Measurements from ENCODE around the gene TMEM30B.

DNA sequence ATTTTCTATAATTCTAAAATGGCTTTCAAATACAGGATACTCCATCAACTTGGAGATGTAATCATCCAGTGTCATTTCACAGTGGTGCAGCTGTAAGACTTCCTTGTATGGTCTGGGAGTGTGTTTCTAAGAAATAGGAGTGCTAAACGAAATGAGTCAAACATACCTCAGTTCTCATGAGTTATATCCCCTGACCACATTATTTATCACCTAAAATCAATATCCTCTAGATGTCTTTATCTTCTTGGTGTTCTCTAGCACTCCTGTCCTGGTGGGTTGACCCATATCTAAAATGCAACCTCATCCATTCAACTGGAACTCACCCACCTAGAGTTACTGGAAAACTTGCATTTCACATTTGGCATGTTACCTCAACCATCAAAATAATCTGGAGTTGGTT lies 33.2 kb downstream of the TMEM30B start:
- TF ChIP-seq ZNF398 (tag by site-specific recombination; IDR thresholded peaks at IDR 0.05) (no peak), ZBTB11 (tag by site-specific recombination; conservative IDR thresholded peaks at IDR 0.05; ENCODE audit: low read depth) (no peak), CTCF (tag by site-specific recombination; IDR thresholded peaks at IDR 0.05) (no peak), ZNF473 (tag by site-specific recombination; IDR thresholded peaks at IDR 0.05) (no peak), ZNF658 (tag by site-specific recombination; IDR thresholded peaks at IDR 0.05) (no peak), PRDM4 (tag by site-specific recombination; IDR thresholded peaks at IDR 0.05) (no peak), ZNF558 (tag by site-specific recombination; IDR thresholded peaks at IDR 0.05) (no peak), ZNF549 (tag by site-specific recombination; IDR thresholded peaks at IDR 0.05) (no peak), ZNF529 (tag by site-specific recombination; IDR thresholded peaks at IDR 0.05; ENCODE audit: insufficient replicate concordance) (no peak)
- TF ChIP-seq, protein P1, sequence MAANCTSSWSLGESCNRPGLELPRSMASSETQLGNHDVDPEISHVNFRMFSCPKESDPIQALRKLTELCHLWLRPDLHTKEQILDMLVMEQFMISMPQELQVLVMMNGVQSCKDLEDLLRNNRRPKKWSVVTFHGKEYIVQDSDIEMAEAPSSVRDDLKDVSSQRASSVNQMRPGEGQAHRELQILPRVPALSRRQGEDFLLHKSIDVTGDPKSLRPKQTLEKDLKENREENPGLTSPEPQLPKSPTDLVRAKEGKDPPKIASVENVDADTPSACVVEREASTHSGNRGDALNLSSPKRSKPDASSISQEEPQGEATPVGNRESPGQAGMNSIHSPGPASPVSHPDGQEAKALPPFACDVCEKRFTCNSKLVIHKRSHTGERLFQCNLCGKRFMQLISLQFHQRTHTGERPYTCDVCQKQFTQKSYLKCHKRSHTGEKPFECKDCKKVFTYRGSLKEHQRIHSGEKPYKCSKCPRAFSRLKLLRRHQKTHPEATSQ (tag by site-specific recombination; IDR thresholded peaks at IDR 0.05): no peak
